ENCODE results near the gene GFI1B. TPM values are rescaled to one million over a fixed set of nuclear protein-coding genes. Genes with fewer than 3 reads are reported as not detected.
"Not testable (repeated sequence)": the region's sequence is repeated elsewhere in the genome, so short reads cannot be mapped to it uniquely, and the experiment has no call there.

The GFI1B gene
- total RNA-seq, 1 experiment from 2014 or later: not detected

- DNase-seq (ENCODE audit: low read depth): no peak
These were observed 12.3 kb downstream of the GFI1B start for GRCh38 chr9:132990781-132991180.

- no peak for DNase-seq (ENCODE audit: low read depth)
These were observed 13.1 kb downstream of the GFI1B start for GRCh38 chr9:132991351-132992300.

- DNase-seq (ENCODE audit: low read depth): no peak
These were observed 15.0 kb downstream of the GFI1B start for GRCh38 chr9:132993511-132993939.

- peak; percentile 25 for DNase-seq (ENCODE audit: low read depth)
These were observed 16.1 kb downstream of the GFI1B start for GRCh38 chr9:132994410-132995120.

GRCh38 chr9:132995121-132995420, 16.6 kb downstream of the GFI1B start:
- no peak for DNase-seq (ENCODE audit: low read depth)

- DNase-seq (ENCODE audit: low read depth): no peak
These were observed 17.4 kb downstream of the GFI1B start for GRCh38 chr9:132995879-132996278.

- DNase-seq (ENCODE audit: low read depth): no peak
These were observed 18.0 kb downstream of the GFI1B start for GRCh38 chr9:132996526-132996925.

GRCh38 chr9:132997591-132997990, 19.1 kb downstream of the GFI1B start:
- peak; percentile 67 for DNase-seq (ENCODE audit: low read depth)

- not testable (repeated sequence) for DNase-seq (ENCODE audit: low read depth)
These were observed 19.7 kb downstream of the GFI1B start for GRCh38 chr9:132998221-132998620.

GRCh38 chr9:132998831-132999635, 20.5 kb downstream of the GFI1B start:
- DNase-seq (ENCODE audit: low read depth): no peak

GRCh38 chr9:133002147-133003070, 23.9 kb downstream of the GFI1B start:
- no peak for DNase-seq (ENCODE audit: low read depth)

- no peak for DNase-seq (ENCODE audit: low read depth)
These were observed 24.6 kb downstream of the GFI1B start for GRCh38 chr9:133003071-133003461.

GRCh38 chr9:133003671-133004090, 25.2 kb downstream of the GFI1B start:
- no peak for DNase-seq (ENCODE audit: low read depth)

GRCh38 chr9:133004091-133004998, 25.9 kb downstream of the GFI1B start:
- no peak for DNase-seq (ENCODE audit: low read depth)

- no peak for DNase-seq (ENCODE audit: low read depth)
These were observed 26.7 kb downstream of the GFI1B start for GRCh38 chr9:133004999-133005760.

GRCh38 chr9:133005957-133006356, 27.5 kb downstream of the GFI1B start:
- DNase-seq (ENCODE audit: low read depth): no peak

GRCh38 chr9:133006731-133007352, 28.3 kb downstream of the GFI1B start:
- DNase-seq (ENCODE audit: low read depth): no peak

GRCh38 chr9:133008406-133008805, 29.9 kb downstream of the GFI1B start:
- DNase-seq (ENCODE audit: low read depth): no peak

All from HT1080 (cell line).